Glutamatergic neuron (in vitro differentiated cells): ENCODE measurements around the gene CASP8AP2. TPM values are rescaled to one million over a fixed set of nuclear protein-coding genes. Genes with fewer than 3 reads are reported as not detected.
"Not testable (repeated sequence)": the region's sequence is repeated elsewhere in the genome, so short reads cannot be mapped to it uniquely, and the experiment has no call there.

Source experiments
- DNase-seq: peaks from one replicate; pipeline ENCODE4 v3.0.0; 2022
- H3K27ac Mint-ChIP-seq: one replicate; pipeline ENCODE4 v1.8.0; 2020; ENCODE audit warnings: mild to moderate bottlenecking, mixed read lengths, inconsistent platforms; ENCODE audit not compliant: unreplicated experiment
- H3K27me3 Mint-ChIP-seq: one replicate; pipeline ENCODE4 v1.8.0; 2020; ENCODE audit warnings: mild to moderate bottlenecking, moderate library complexity, mixed read lengths, inconsistent platforms; ENCODE audit not compliant: unreplicated experiment
- H3K36me3 Mint-ChIP-seq: one replicate; pipeline ENCODE4 v1.8.0; 2020; ENCODE audit warnings: mild to moderate bottlenecking, mixed read lengths, inconsistent platforms; ENCODE audit not compliant: unreplicated experiment
- H3K4me1 Mint-ChIP-seq: one replicate; pipeline ENCODE4 v1.8.0; 2020; ENCODE audit warnings: mild to moderate bottlenecking, low read depth, mixed read lengths, inconsistent platforms; ENCODE audit not compliant: unreplicated experiment
- H3K4me3 Mint-ChIP-seq: one replicate; pipeline ENCODE4 v1.8.0; 2020; ENCODE audit warnings: mild to moderate bottlenecking, mixed read lengths, inconsistent platforms; ENCODE audit not compliant: unreplicated experiment
- H3K9me3 Mint-ChIP-seq: one replicate; pipeline ENCODE4 v1.8.0; 2020; ENCODE audit warnings: mild to moderate bottlenecking, moderate library complexity, mixed read lengths, inconsistent platforms; ENCODE audit not compliant: unreplicated experiment
- total RNA-seq: library from RNA; stranded (reverse); fragmentation: NEBNext Ultra II Directional; extraction: Animal tissue kit (Norgen Biotek cat#: 25700); gene quantifications from one replicate; pipeline ENCODE4 v1.2.1, GENCODE V29; 2021; ENCODE audit not compliant: unreplicated experiment
- TF ChIP-seq, protein P1 (sequence below): fragments of 200-600 bp; sonication (generic); IDR thresholded peaks from one replicate; pipeline ENCODE4 v1.5.0; 2021; ENCODE audit not compliant: partially characterized antibody, unreplicated experiment

Gene CASP8AP2
- total RNA-seq, 1 donor from 2014 or later, result 20.3 TPM

DNA sequence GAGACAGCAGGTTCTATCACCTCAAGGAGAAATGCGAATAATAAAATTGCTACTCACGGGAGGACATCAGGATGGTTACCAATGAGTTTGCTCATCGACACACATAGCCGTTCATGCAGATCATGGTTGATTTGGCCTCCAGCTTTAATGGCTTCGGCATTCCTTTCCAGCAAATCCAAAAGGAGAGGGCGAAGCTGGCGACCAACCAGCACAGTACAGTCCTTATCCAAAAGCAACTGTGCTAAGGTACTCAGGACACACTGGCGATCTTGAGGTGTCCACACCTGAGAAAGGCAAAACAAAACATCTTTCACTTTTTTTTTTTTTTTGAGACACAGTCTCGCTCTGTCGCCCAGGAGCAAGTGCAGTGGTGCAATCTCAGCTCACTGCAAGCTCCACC, 26.4 kb upstream of the CASP8AP2 start:
- no peak overlapping the region for H3K27ac Mint-ChIP-seq
- H3K4me3 Mint-ChIP-seq, result no peak overlapping the region
- TF ChIP-seq, protein P1, sequence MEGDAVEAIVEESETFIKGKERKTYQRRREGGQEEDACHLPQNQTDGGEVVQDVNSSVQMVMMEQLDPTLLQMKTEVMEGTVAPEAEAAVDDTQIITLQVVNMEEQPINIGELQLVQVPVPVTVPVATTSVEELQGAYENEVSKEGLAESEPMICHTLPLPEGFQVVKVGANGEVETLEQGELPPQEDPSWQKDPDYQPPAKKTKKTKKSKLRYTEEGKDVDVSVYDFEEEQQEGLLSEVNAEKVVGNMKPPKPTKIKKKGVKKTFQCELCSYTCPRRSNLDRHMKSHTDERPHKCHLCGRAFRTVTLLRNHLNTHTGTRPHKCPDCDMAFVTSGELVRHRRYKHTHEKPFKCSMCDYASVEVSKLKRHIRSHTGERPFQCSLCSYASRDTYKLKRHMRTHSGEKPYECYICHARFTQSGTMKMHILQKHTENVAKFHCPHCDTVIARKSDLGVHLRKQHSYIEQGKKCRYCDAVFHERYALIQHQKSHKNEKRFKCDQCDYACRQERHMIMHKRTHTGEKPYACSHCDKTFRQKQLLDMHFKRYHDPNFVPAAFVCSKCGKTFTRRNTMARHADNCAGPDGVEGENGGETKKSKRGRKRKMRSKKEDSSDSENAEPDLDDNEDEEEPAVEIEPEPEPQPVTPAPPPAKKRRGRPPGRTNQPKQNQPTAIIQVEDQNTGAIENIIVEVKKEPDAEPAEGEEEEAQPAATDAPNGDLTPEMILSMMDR, result no peak
- no peaks in the 10 kb centered on the region for H3K36me3 Mint-ChIP-seq
- no peak for DNase-seq
- H3K27me3 Mint-ChIP-seq, result no peaks in the 10 kb centered on the region
- H3K4me1 Mint-ChIP-seq, result no peaks in the 10 kb centered on the region
- H3K9me3 Mint-ChIP-seq, result no peaks in the 10 kb centered on the region

DNA sequence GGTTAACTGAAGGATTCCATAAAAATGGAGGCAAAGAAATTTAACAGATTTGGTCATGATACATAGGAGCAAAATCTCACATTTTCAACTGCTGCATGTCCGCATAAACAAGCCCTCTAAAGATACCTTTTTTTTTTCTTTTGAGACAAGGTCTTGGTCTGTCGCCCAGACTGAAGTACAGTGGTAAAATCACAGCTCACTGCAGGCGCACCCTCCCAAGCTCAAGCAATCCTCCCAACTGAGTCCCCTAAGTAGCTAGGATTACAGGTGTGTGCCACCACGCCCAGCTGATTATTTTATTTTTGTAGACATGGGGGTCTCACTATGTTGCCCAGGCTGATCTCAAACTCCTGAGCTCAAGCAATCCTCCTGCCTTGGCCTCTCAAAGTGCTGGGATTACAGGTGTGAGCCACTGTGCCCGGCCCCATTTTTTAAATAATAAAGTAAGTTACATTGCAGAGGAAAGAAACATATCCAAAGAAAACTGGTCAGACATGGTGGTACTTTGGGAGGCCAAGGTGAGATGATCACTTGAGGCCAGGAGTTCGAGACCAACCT, 23.8 kb upstream of the CASP8AP2 start:
- H3K27ac Mint-ChIP-seq, result no peak overlapping the region
- TF ChIP-seq, protein P1, result no peak
- no peak for DNase-seq
- H3K4me1 Mint-ChIP-seq, result no peaks in the 10 kb centered on the region
- H3K36me3 Mint-ChIP-seq, result no peaks in the 10 kb centered on the region
- H3K9me3 Mint-ChIP-seq, result no peaks in the 10 kb centered on the region
- no peak overlapping the region for H3K4me3 Mint-ChIP-seq
- no peaks in the 10 kb centered on the region for H3K27me3 Mint-ChIP-seq

DNA sequence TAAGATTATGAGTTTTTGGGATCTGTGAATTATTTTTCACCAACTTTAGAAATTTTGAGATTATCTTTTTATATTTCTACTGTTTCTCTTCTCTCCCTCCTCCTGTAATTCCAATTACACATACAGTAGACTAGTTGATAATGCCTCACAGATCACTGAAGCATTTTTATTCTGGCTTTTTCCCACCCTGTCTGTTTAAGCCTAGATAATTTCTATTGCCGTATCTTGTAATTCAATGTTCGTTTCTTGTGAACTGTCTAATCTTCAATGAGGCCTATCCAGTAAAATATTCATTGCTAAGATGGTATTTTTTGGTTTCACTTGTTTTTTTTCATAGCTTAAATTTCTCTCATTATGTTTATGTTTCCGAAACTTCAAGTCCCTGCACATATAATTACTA, 22.1 kb upstream of the CASP8AP2 start:
- no peak for DNase-seq
- H3K4me1 Mint-ChIP-seq, result no peaks in the 10 kb centered on the region
- TF ChIP-seq, protein P1, result no peak
- H3K4me3 Mint-ChIP-seq, result no peak overlapping the region
- H3K27me3 Mint-ChIP-seq, result no peaks in the 10 kb centered on the region
- no peak overlapping the region for H3K27ac Mint-ChIP-seq
- H3K36me3 Mint-ChIP-seq, result no peaks in the 10 kb centered on the region
- H3K9me3 Mint-ChIP-seq, result no peaks in the 10 kb centered on the region

DNA sequence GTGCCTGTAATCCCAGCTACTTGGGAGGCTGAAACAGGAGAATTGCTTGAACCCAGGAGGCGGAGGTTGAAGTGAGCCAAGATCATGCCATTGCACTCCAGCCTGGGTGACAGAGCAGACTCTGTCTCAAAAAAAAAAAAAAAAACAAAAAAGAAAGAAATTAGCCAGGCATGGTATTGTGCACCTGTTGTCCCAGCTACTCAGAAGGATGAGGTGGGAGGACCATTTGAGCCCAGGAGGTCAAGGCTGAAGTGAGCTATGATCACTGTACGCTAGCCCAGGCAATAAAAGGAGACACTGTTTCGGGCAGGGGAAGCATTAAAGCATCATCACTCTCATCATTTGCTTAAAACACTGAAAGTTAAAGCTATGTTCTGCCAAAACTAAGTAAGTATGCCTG, 16.3 kb upstream of the CASP8AP2 start:
- H3K27me3 Mint-ChIP-seq, H3K4me3 Mint-ChIP-seq, H3K27ac Mint-ChIP-seq, H3K9me3 Mint-ChIP-seq, H3K36me3 Mint-ChIP-seq, DNase-seq, H3K4me1 Mint-ChIP-seq: not testable (repeated sequence)

DNA sequence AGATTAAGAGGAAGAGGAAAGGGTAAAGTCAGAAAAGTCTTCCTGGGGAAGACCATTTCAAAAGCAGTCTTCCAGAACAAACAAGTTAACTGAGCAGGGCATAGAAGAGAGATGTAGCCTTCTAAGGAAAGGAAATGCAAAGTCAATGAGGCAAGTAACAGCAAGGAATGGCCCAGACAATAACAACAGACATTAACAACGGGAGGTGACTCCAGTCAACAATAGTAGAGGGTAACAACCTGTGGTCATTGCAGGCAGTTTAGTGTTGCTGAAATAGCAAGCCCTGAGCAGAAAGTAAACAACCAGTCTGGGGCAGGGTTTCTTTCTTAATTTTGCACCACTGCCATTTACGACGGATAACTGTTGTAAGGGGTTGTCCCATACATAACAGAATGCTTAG, 12.2 kb upstream of the CASP8AP2 start:
- no peaks in the 10 kb centered on the region for H3K36me3 Mint-ChIP-seq
- no peak overlapping the region for H3K27ac Mint-ChIP-seq
- H3K9me3 Mint-ChIP-seq, result peaks cover 3% of the 10 kb centered on the region
- no peaks in the 10 kb centered on the region for H3K27me3 Mint-ChIP-seq
- TF ChIP-seq, protein P1, result no peak
- H3K4me1 Mint-ChIP-seq, result peaks cover 4% of the 10 kb centered on the region
- H3K4me3 Mint-ChIP-seq, result peak overlapping the region; percentile 60
- no peak for DNase-seq
